HL-60 (cell line): ENCODE measurements around the gene MDGA2.
A peak's percentile ranks its signal among the peaks of the same experiment; 100 is the strongest.

Experiments used
- DNase-seq, 2 experiments: peaks; one replicate each; pipeline ENCODE4 v3.0.0-alpha.2; 2010 to 2020; ENCODE audit warnings: low read depth in 1 of 2, low spot score in 1 of 2
- H3K27ac ChIP-seq: fragments of 250-450 bp; sonication (Bioruptor Pico); replicated peaks from 2 replicates; pipeline ENCODE4 v1.5.1; 2020; ENCODE audit warnings: mild to moderate bottlenecking, moderate library complexity
- H3K27me3 ChIP-seq: fragments of 250-450 bp; sonication (Bioruptor Pico); 2 replicates; pipeline ENCODE4 v1.5.1; 2021; ENCODE audit warnings: mild to moderate bottlenecking, moderate library complexity; ENCODE audit not compliant: insufficient read depth, poor library complexity, severe bottlenecking
- H3K4me3 ChIP-seq: replicated peaks from 2 replicates; pipeline ENCODE4 v1.5.1; 2011; ENCODE audit warnings: mild to moderate bottlenecking, control low read depth, low read length; ENCODE audit not compliant: insufficient read depth
- CTCF ChIP-seq: IDR thresholded peaks from one replicate; pipeline ENCODE4 v1.5.1; 2011; ENCODE audit warnings: low read length, control low read depth, inconsistent platforms; ENCODE audit not compliant: insufficient read depth
- GABPA ChIP-seq: IDR thresholded peaks from 2 replicates; pipeline ENCODE4 v1.6.1; 2012; ENCODE audit warnings: low read depth
- POLR2AphosphoS5 ChIP-seq: IDR thresholded peaks from 2 replicates; pipeline ENCODE4 v1.6.1; 2012; ENCODE audit warnings: low read depth
- REST ChIP-seq: IDR thresholded peaks from 2 replicates; pipeline ENCODE4 v1.6.1; 2012; ENCODE audit warnings: low read depth; ENCODE audit not compliant: insufficient replicate concordance
- SPI1 ChIP-seq: IDR thresholded peaks from 2 replicates; pipeline ENCODE4 v1.6.1; 2012; ENCODE audit warnings: low read depth, mild to moderate bottlenecking, borderline replicate concordance

Gene MDGA2

GRCh38 chr14:47691829-47692228 lies 16.4 kb upstream of the MDGA2 start:
- no peak overlapping the region for H3K27ac ChIP-seq
- TF ChIP-seq POLR2AphosphoS5: no peak
- DNase-seq: no peak
- no peak overlapping the region for H3K4me3 ChIP-seq
- no peaks in the 10 kb centered on the region for H3K27me3 ChIP-seq

GRCh38 chr14:47678993-47679392 lies 3.6 kb upstream of the MDGA2 start:
- Histone ChIP-seq H3K4me3 (no peak overlapping the region), H3K27me3 (peaks cover 25% of the 10 kb centered on the region), H3K27ac (no peak overlapping the region)
- TF ChIP-seq REST (no peak), CTCF (no peak), SPI1 (no peak), POLR2AphosphoS5 (no peak), GABPA (no peak)
- DNase-seq: no peak

- no peak for DNase-seq
- TF ChIP-seq GABPA (no peak), POLR2AphosphoS5 (no peak), SPI1 (no peak), CTCF (no peak), REST (no peak)
- H3K27me3 ChIP-seq: peaks cover 31% of the 10 kb centered on the region
- H3K4me3 ChIP-seq: no peak overlapping the region
- H3K27ac ChIP-seq: no peak overlapping the region
Measured at GRCh38 chr14:47678157-47678556, 2.8 kb upstream of the MDGA2 start.

- Histone ChIP-seq H3K27me3 (peaks cover 31% of the 10 kb centered on the region), H3K4me3 (peak overlapping the region; percentile 55), H3K27ac (no peak overlapping the region)
- TF ChIP-seq POLR2AphosphoS5 (no peak), CTCF (no peak), SPI1 (no peak), REST (no peak), GABPA (no peak)
- no peak for DNase-seq
Measured at GRCh38 chr14:47676315-47676617, 861 bp upstream of the MDGA2 start.
